ENCODE results near the gene CALD1.

DNA sequence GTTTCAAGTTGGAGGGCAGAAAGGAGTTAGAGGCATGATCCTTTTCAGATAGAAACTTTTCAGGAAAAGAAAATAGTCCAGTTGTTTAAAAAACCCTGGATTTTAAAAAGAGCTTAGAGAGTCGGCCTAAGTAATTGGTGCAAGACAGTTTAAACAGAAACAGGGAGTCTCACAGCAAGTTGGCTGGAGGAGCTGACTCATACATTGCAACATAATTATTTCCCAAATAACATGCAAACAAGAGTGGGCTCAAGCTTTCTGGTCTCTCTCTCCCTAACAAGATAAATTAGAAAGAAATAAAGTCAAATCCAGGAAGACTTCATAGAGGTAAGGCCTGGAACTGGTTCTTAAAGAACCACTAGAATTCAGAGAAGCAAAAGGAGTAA lies 106.5 kb downstream of the CALD1 start:
- TF ChIP-seq, protein P1, sequence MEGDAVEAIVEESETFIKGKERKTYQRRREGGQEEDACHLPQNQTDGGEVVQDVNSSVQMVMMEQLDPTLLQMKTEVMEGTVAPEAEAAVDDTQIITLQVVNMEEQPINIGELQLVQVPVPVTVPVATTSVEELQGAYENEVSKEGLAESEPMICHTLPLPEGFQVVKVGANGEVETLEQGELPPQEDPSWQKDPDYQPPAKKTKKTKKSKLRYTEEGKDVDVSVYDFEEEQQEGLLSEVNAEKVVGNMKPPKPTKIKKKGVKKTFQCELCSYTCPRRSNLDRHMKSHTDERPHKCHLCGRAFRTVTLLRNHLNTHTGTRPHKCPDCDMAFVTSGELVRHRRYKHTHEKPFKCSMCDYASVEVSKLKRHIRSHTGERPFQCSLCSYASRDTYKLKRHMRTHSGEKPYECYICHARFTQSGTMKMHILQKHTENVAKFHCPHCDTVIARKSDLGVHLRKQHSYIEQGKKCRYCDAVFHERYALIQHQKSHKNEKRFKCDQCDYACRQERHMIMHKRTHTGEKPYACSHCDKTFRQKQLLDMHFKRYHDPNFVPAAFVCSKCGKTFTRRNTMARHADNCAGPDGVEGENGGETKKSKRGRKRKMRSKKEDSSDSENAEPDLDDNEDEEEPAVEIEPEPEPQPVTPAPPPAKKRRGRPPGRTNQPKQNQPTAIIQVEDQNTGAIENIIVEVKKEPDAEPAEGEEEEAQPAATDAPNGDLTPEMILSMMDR (conservative IDR thresholded peaks at IDR 0.05 in 1 of 2, IDR thresholded peaks at IDR 0.05 in 1 of 2; ENCODE audit: extremely low read depth in 1 of 2, insufficient read depth in 1 of 2, low read depth in 1 of 2, low read length in 2 of 2), result no peak
- no peak for TF ChIP-seq EZH2 (IDR thresholded peaks at IDR 0.05; ENCODE audit: borderline replicate concordance, low read length)

Data from mammary epithelial cell (primary cell).